Vagina (tissue), 2 donors: ENCODE measurements around the gene PSAP. TPM values are rescaled to one million over a fixed set of nuclear protein-coding genes. Genes with fewer than 3 reads are reported as not detected.

ENCODE experiments used
- DNase-seq, 2 donors: peaks; one replicate each; pipeline ENCODE4 v3.0.0-alpha.2; 2017; ENCODE audit errors: extremely low spot score in 2 of 2
- H3K27ac ChIP-seq: fragments of 200-600 bp; sonication (generic); one replicate; pipeline ENCODE4 v1.5.1; 2019
- H3K27me3 ChIP-seq: fragments of 200-600 bp; sonication (generic); one replicate; pipeline ENCODE4 v1.5.1; 2019
- H3K36me3 ChIP-seq, 2 donors: fragments of 200-600 bp; sonication (generic); one replicate each; pipeline ENCODE4 v1.5.1; 2017 to 2019
- H3K4me1 ChIP-seq: fragments of 200-600 bp; sonication (generic); one replicate; pipeline ENCODE4 v1.5.1; 2019
- H3K4me3 ChIP-seq, 2 donors: fragments of 200-600 bp; sonication (generic); 1 replicate in 1 of 2; 2 replicates in 1 of 2; pipeline ENCODE4 v1.5.1; 2016 to 2019
- H3K9me3 ChIP-seq: fragments of 200-600 bp; sonication (generic); one replicate; pipeline ENCODE4 v1.5.1; 2019
- CTCF ChIP-seq, 3 experiments: fragments of 450-650 bp in 2 of 3; fragments of 200-600 bp in 1 of 3; sonication (generic) in 1 of 3; IDR thresholded peaks; one replicate each; pipeline ENCODE4 v1.5.1; 2017 to 2019; ENCODE audit warnings: antibody characterized with exemption in 3 of 3, mild to moderate bottlenecking in 2 of 3, moderate library complexity in 2 of 3
- POLR2A ChIP-seq, 2 donors: fragments of 450-650 bp; IDR thresholded peaks; one replicate each; pipeline ENCODE4 v1.6.1; 2017; ENCODE audit warnings: antibody characterized with exemption in 2 of 2, mild to moderate bottlenecking in 2 of 2, moderate library complexity in 2 of 2
- POLR2AphosphoS5 ChIP-seq, 2 donors: sonication (generic); formaldehyde crosslinking; IDR thresholded peaks; one replicate each; pipeline ENCODE4 v1.9.0; 2017; ENCODE audit warnings: antibody characterized with exemption in 2 of 2, mild to moderate bottlenecking in 2 of 2, low read depth in 1 of 2; ENCODE audit not compliant: insufficient read depth in 1 of 2
- intact Hi-C: fragments of 100-400 bp; cut with DNase I; formaldehyde crosslinking; loops from one replicate; pipeline ENCODE4 v1.15.1; 2023
- total RNA-seq: library from RNA; depleted of rRNA; stranded (reverse); fragments of >200 nt; gene quantifications from one replicate; pipeline ENCODE4 v1.2.3, GENCODE V29; 2016

Gene PSAP
- total RNA-seq, 1 donor from 2014 or later = 680 TPM

GRCh38 chr10:71777213-71777985 lies 73.7 kb downstream of the PSAP start:
- Histone ChIP-seq H3K27me3 (no peaks in the 10 kb centered on the region), H3K4me3 (no peak overlapping the region), H3K36me3 (no peaks in the 10 kb centered on the region), H3K4me1 (peaks cover 21% of the 10 kb centered on the region), H3K9me3 (no peaks in the 10 kb centered on the region), H3K27ac (no peak overlapping the region)
- TF ChIP-seq CTCF (IDR thresholded peaks at IDR 0.05) (no peak), POLR2A (IDR thresholded peaks at IDR 0.05) (no peak), POLR2AphosphoS5 (IDR thresholded peaks at IDR 0.05; ENCODE audit: insufficient read depth in 1 of 2, low read depth in 1 of 2) (no peak)
- intact Hi-C loops = no loop called here
- no peak for DNase-seq

- TF ChIP-seq POLR2A (IDR thresholded peaks at IDR 0.05) (no peak), CTCF (IDR thresholded peaks at IDR 0.05) (no peak), POLR2AphosphoS5 (IDR thresholded peaks at IDR 0.05; ENCODE audit: insufficient read depth in 1 of 2, low read depth in 1 of 2) (no peak)
- no peaks in the 10 kb centered on the region for H3K36me3 ChIP-seq
- DNase-seq = no peak
- no peaks in the 10 kb centered on the region for H3K27me3 ChIP-seq
- H3K4me1 ChIP-seq = peaks cover 29% of the 10 kb centered on the region
- no peak overlapping the region for H3K4me3 ChIP-seq
- no peak overlapping the region for H3K27ac ChIP-seq
- intact Hi-C loops = no loop called here
- H3K9me3 ChIP-seq = no peaks in the 10 kb centered on the region
Observed at GRCh38 chr10:71776481-71776925, 74.5 kb downstream of the PSAP start.

GRCh38 chr10:71774916-71775702 lies 75.9 kb downstream of the PSAP start:
- no peaks in the 10 kb centered on the region for H3K27me3 ChIP-seq
- TF ChIP-seq CTCF (IDR thresholded peaks at IDR 0.05) (no peak), POLR2A (IDR thresholded peaks at IDR 0.05) (no peak), POLR2AphosphoS5 (IDR thresholded peaks at IDR 0.05; ENCODE audit: insufficient read depth in 1 of 2, low read depth in 1 of 2) (no peak)
- H3K9me3 ChIP-seq = no peaks in the 10 kb centered on the region
- H3K36me3 ChIP-seq = no peaks in the 10 kb centered on the region
- DNase-seq = no peak
- no peak overlapping the region for H3K27ac ChIP-seq
- peaks cover 43% of the 10 kb centered on the region for H3K4me1 ChIP-seq
- no peak overlapping the region for H3K4me3 ChIP-seq
- intact Hi-C loops = loop anchor here (5.0 kb wide), 1 partner anchor 63 kb away; no protein-coding TSS in a partner anchor

- Histone ChIP-seq H3K36me3 (no peaks in the 10 kb centered on the region), H3K27me3 (no peaks in the 10 kb centered on the region), H3K4me1 (peaks cover 60% of the 10 kb centered on the region), H3K9me3 (no peaks in the 10 kb centered on the region), H3K27ac (peak within 1 kb of the TSS; percentile 99), H3K4me3 (peak within 1 kb of the TSS; percentile 83 to 90)
- DNase-seq = no peak
- intact Hi-C loops = loop anchor here (5.0 kb wide), 1 partner anchor 61 kb away; no protein-coding TSS in a partner anchor
- TF ChIP-seq CTCF (IDR thresholded peaks at IDR 0.05) = peak; percentile 60 to 88 (median 84)
- peak; percentile 61 to 97 for TF ChIP-seq POLR2A (IDR thresholded peaks at IDR 0.05)
- TF ChIP-seq POLR2AphosphoS5 (IDR thresholded peaks at IDR 0.05; ENCODE audit: insufficient read depth in 1 of 2, low read depth in 1 of 2) = peak; percentile 32 to 93
Observed at GRCh38 chr10:71773221-71773971, 77.7 kb downstream of the PSAP start, which contains the start of gene VSIR. Gene VSIR (minus strand): TSS chr10:71773520. CDS start chr10:71773439, 81 bp downstream.
